Colon (tissue), 2 donors: Measurements from ENCODE around the gene PASK.
"Not testable (repeated sequence)": the region's sequence is repeated elsewhere in the genome, so short reads cannot be mapped to it uniquely, and the experiment has no call there.

ENCODE experiments used
- FAIRE-seq: peaks from 2 replicates; lab custom pipeline; 2012; peaks lifted over from hg19 to GRCh38; lab: Jason Lieb, UNC
- donor health status: control.
- donor health status: control.

PASK gene

GRCh38 chr2:241103176-241103595 lies 46.1 kb downstream of the PASK start:
- no peak for FAIRE-seq

DNA sequence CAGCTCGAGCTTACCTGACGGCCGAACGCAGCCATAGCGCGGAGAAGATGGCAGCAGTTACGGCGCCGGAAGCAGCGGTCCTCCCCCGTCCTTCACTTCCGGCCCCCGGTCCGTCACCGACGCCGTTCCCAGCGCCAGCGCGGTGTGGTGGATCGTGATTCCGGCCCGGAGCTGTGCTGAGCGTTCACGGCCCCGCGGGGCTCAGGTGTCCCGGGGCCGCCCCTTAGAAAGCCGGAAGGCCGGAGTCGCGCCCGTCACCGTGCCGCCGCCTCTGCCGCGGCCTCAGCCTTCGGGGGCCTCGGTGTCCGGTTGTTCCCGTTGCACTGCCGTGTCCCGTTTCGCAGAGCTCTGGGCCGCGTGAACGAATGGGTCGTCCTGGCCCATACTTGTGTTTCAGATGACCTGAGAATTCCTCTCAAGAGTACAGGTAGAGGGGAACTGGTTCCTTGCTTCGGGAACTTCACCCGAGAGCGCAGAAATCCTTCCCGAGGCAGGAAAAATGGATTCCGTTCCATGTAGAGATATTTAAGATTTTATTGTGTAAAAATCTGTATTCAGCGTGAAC lies 47.0 kb downstream of the PASK start, which contains the start of gene MTERF4:
Gene MTERF4, minus strand, starts transcription at position 49 of the 565 bp plus-strand sequence. Its CDS starts 14 bp downstream, at position 35.
- no peak for FAIRE-seq

- FAIRE-seq, result no peak
Measured at GRCh38 chr2:241099246-241099645, 50.0 kb downstream of the PASK start.

- FAIRE-seq, result no peak
Measured at GRCh38 chr2:241096979-241097378, 52.3 kb downstream of the PASK start.

DNA sequence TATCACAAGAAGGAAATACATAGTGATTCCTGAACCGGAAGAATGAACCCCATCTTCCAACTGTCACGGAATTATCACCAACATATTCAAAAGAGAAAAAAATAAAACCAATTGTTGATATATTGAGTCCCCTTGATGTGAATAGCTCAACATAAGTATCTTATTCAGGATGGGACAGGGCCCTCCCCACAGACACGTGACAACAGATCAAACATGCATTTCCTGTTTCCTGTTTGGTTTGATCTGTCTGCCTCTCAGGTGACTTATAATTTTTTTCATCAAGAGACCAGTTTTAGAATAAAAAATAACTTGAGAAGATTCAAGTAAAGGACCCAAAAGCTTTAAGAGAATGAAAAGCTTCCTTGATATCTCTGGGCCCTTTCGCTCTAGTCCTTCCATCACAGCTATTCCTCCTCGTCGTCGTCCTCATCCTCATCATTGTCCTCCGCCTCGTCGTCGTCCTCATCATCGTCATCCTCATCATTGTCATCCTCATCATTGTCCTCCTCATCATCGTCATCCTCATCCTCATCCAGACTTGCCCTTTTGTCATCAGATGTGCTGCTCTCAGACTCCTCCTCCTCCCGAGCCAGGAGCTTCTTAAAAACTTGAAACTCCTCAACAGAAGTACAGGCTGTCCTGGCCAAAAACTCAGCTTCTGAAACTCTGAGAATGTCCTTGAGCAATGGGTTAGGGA lies 53.5 kb downstream of the PASK start:
- no peak for FAIRE-seq

- FAIRE-seq, result no peak
Measured at GRCh38 chr2:241094924-241095420, 54.3 kb downstream of the PASK start.

GRCh38 chr2:241094172-241094571 lies 55.1 kb downstream of the PASK start:
- FAIRE-seq, result no peak

GRCh38 chr2:241093133-241093781 lies 56.0 kb downstream of the PASK start:
- FAIRE-seq, result not testable (repeated sequence)

DNA sequence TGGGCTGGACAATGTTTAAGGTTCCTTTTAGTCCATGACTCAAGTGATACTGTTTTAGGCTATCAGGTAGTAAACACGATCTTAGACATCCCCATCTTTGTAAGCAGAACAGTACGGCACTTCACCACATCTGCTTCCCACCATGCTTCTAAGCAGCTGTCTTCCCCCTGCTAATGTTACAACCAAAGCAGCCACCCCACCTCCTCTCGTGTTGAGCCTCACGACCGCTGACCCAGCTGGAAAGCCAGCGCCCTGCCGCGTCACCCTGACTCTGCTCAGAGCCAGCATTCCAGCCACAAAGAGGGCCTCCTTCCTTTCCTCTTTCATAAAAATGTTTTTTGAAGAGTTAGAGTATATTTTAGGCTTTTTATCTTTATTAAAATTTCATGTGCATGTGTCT lies 56.6 kb downstream of the PASK start:
- no peak for FAIRE-seq

DNA sequence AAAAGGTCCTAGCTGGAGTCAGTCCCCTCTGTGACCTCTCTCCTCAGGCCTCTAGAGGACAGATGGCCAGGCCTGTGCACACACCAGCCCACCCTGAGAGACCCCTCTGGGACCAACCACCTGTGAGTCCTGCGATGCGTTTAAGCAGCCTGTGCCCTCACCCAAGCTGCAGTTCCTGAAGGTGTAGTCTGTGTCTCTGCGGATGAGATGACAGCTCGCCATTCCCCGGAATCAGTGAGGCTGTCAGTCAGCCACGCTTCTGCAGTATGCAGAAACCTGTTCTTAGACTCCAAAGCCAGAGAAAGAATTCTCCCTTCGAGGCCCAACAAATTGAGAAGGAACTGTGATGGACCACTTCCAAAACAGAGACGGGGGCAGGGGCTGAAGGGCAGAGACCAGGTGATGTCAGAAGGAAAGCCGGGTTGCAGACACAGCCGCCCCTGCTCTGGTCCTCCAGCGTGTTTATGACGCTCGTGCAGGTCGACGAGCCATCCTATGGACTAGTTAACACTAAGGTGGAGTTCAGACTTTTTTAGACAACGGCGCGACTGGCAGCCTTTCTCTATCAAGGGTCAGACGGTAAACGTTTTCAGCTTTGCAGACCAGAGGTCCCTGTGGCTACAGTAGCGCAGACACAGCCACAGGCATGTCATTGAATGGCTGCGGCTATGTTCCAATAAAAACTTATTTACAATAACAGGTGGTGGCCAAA lies 57.4 kb downstream of the PASK start:
- no peak for FAIRE-seq

DNA sequence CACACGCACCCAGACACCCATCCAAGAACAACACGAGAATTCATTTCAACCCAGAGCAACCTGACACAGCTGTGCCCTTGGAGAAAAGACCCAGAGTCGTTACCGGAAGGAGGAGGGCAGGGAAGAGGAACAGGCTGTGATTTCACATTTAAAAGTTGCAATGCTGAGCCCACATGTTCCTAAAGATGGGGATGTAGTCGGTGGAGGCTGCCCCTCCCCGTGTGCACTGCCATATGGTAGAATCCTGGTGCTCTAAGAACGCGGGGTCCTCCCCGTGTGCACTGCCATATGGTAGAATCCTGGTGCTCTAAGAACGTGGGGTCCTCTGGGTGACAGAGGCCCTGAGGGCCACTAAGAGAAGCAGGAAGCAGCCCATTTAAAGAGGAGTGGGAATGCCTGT lies 58.1 kb downstream of the PASK start:
- FAIRE-seq, result no peak

DNA sequence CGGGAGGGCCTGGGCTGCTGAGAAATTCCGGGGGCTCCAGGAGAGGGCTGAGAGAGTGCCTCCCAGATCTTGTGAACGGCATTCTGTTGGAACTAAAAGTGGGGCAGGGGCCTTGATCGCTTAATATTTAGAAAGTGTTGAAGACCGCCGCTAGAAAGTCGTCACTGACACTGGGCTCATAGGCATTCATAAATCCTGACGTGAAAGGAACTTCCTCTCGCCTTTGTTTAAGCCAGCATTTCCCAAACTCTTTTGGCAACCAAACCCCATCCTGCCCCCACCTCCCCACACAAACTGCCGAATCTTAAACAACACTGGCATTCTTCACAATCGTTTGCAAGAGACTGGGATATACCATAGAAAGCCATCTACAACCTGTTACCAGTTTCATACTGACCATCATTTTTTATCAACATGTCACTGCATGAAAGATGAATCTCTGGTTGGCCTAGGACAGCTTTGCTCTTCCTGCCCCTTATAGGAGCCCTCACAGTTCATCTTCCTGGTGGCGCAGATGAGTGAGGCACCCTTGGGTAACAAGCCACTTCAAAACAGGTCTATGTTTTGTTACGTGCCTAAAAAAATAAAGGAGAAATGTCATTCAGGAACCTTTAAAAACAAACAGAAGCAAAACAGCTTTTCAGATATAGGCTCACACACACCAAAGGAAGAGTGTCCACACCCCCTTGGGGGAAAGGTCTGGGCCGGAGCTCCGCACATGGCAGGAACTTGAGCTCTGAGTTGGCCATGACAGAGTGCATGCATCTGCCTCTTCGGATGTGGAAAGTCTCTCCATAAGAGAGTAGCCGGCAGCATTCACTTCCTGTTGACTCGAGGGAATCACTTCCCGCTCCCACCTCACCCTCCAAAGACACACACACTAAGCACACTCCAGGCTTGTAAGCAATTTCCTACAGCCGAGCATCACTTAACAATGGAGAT lies 60.2 kb downstream of the PASK start:
- no peak for FAIRE-seq

DNA sequence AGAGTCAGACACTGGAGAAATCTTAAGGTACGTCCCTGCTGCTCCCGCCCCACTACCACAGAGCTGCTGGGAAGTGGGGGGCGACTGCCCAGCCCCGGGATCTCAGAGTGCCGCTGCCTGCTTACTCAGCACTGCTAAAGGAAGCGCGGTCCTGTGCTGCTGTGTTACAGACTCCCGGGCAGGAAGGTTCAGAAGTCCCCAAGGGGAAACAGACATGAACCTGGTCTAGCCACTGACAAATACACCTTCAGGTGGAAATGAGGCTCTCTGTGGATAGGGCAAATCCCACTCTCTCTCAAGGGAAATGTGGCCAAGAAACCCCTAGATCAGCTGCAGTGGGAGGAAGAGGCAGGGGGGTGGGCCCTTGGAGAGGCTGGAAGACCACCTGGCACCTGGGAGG lies 60.9 kb downstream of the PASK start:
- FAIRE-seq, result no peak

DNA sequence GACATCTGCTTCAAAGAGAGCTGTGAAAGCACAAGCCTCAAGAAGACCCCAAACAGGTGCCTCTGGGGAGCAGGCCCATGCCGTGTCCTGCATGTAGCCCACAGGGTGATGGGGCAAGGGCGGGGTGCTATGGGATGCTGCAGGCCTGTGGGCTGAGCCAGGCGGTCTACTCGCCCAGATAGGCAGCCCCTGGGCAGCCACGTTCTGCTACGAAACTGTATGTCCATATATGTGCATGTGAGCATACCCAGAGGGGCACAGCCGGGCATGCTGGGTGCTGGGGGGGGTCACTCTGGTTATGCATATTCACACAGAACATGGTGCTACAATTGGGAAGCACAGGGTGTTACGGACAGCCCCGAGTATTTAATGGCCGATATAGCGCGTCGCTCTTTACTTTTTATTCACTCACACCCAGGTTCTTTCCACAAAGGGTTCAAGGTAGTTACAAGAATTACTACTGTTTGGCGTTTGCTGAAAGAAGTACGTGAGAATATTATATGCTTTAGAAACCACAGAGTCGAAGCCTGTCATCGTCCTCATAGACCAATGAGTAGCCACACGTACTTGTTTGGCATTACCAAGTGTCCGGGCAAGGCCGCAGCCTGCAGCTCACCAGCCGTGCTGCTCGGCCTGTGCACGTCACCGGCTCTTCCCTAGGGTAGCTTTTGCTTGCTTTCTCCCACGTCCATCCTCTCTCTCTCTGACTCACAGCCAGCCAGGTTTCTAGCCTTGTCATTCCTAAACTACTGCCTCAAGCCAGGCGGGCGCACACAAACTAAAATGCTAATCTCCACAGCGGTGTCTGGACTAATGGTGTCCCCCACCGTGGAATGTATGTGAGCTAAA lies 61.6 kb downstream of the PASK start:
- no peak for FAIRE-seq

DNA sequence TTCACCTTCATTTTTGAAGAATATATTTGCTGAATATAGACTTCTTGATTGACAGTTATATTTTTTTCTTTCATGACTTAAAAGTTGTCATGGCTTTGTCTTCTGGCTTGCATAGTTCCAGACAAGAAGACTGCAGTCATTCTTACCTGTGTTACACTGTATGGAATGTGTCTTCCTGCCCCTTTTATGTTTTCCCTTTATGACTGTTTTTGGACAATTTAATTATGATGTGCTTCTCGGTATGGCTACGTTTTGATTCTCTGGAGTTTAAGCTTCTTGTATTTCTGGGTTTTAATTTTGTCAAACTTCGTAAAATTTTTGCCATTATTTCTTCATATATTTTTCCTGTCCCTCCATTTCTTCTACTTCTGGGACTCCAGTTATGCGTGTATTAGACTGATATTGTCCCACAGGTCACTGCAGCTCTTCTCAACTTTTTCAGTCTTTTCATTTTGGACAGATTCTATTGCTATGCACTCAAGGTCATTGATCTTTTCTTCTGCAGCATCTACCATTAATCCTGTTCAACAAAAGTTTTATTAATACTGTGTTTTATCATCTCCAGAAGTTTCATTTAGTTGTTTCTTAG lies 64.3 kb downstream of the PASK start:
- FAIRE-seq, result no peak

DNA sequence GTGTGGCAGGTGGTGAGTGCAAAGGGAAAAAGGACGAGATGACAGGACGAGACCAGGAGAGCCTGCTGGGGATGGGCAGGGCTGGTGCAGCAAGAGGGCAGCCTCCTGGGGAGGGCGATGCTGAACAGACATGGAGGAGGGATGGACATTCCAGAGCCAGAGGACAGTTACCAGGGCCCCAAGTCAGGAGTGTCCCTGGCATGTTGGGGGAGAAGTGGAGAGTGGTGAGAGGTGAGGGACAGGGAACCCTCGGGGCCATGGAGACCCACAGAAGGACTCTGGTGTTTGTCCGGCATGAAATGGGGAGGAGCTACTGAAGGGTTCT lies 66.2 kb downstream of the PASK start:
- no peak for FAIRE-seq

DNA sequence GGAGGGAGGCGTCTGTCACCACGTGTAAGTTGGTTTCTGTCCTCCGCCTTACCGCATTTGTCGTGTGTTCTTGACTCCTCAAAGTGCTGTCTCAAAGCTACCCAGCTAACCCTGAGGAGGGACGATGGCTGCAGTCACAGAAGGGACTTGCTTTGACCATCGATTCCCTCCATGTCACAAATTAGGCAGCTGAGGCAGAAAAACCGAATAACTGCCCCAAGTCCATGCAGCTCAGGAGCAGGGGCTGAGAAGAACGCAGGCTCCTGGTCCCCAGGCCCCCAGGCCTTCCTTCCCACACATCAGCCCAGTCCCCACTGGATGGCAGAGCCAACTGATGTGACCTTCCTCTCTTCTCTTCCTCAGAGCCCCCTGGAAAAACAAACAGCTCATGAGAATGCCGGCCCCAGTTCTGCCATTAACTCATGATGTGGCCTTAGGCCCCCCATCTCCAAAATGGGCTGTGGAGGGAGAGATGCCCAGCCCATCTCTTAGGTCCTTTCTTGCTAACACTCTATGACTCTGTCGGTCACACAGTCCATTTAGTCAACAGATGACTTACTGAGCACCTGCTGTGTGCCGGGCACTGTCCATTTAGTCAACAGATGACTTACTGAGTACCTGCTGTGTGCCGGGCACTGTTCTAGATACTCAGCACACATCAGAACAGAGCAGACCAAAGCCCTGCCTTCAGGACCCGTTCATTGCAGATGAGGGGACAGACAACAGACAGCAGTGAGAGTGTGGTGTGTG lies 66.8 kb downstream of the PASK start:
- no peak for FAIRE-seq

DNA sequence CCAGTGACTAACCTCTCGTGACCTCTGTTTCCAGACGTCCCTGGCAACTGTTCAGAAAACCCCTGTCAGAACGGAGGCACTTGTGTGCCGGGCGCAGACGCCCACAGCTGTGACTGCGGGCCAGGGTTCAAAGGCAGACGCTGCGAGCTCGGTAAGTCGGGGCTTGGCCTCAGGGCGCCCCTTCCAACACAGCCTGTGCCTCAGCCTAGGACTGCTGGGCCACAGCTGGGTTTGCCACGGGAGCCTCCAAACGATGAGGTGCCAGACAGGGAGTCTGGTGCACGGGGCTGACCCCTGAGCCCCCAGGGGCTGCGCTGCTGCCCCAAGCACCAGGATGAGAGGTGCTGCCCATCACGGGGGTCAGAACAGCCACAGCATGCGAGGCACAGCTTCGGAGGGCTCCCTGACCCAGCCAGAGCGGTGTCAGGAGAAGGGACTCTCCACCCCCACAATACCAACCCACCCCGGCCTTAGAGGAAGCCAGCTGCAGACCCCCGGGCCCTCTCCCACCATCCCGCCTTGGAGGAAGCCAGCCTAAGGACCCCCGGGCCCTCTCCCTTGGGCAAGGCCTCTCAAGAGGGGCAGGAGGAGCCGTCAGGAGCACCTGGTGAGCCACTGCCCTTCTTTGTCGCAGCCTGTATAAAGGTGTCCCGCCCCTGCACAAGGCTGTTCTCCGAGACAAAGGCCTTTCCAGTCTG lies 67.5 kb downstream of the PASK start:
- FAIRE-seq, result no peak

GRCh38 chr2:241081190-241081642 lies 68.1 kb downstream of the PASK start:
- FAIRE-seq, result no peak
